ENCODE data around the gene CARNS1. TPM values are rescaled to one million over a fixed set of nuclear protein-coding genes. Genes with fewer than 3 reads are reported as not detected.
A peak's percentile ranks its signal among the peaks of the same experiment; 100 is the strongest.

The CARNS1 gene
- polyA plus RNA-seq, 1 of the 3 experiments (the other 2 are of a cell fraction): 0.23 TPM

GRCh38 chr11:67381244-67381972, 34.1 kb upstream of the CARNS1 start:
- Histone ChIP-seq H4K20me1 (ENCODE audit: insufficient read depth) (no peaks in the 10 kb centered on the region), H3K9ac (no peak overlapping the region), H3F3A (replicated peaks; ENCODE audit: insufficient read depth) (peaks cover 22% of the 10 kb centered on the region), H3K9me2 (no peaks in the 10 kb centered on the region), H3K27me3 (ENCODE audit: insufficient read depth) (no peaks in the 10 kb centered on the region), H3K36me3 (replicated peaks in 1 of 2; ENCODE audit: control insufficient read depth in 1 of 2, insufficient read depth in 2 of 2, low read length in 1 of 2) (no peaks in the 10 kb centered on the region), H3K9me3 (no peaks in the 10 kb centered on the region), H3K27ac (ENCODE audit: low read depth in 2 of 2, low read length in 1 of 2) (no peak overlapping the region), H3K79me2 (ENCODE audit: insufficient read depth) (no peaks in the 10 kb centered on the region), H3K4me1 (ENCODE audit: control insufficient read depth in 1 of 2, insufficient read depth in 2 of 2, low read depth in 1 of 2, low read length in 1 of 2) (peaks cover 20 to 33% of the 10 kb centered on the region in 2 experiments; a peak in 3 of 4 replicates), H3K4me2 (no peak overlapping the region; the same call in 1 of the 2 replicates), H3K4me3 (ENCODE audit: low read depth in 2 of 2, low read length in 1 of 2) (no peak overlapping the region), H2AFZ (ENCODE audit: low read depth) (no peak overlapping the region)
- WGBS (ENCODE audit: low lambda C conversion rate): 98% methylated on average over 11 of the region's 13 CpGs
- no peak for DNase-seq
- CTCF ChIA-PET: interaction anchor here (0.8 to 19.7 kb wide), 23 partner anchors 8 to 328 kb away, joined by 3 to 955 read pairs (median 8); partner anchors contain the start of genes CLCF1, POLD4, RAD9A and TMEM134
- POLR2A ChIA-PET: interaction anchor here (1.1 to 2.8 kb wide), 3 partner anchors 11 to 30 kb away, joined by 4 to 9 read pairs (median 5); partner anchors contain the start of genes POLD4 and RAD9A
- TF ChIP-seq NRF1 (IDR thresholded peaks at IDR 0.05; ENCODE audit: low read depth, low read length) (no peak), SIN3A (IDR thresholded peaks at IDR 0.05; ENCODE audit: borderline replicate concordance, low read depth, low read length) (no peak), JUND (IDR thresholded peaks at IDR 0.05) (no peak), NFIC (IDR thresholded peaks at IDR 0.05; ENCODE audit: borderline replicate concordance) (no peak)

- Histone ChIP-seq H3K4me2 (no peak overlapping the region), H3K9ac (no peak overlapping the region), H4K20me1 (ENCODE audit: insufficient read depth) (no peaks in the 10 kb centered on the region), H3K27ac (ENCODE audit: low read depth in 2 of 2, low read length in 1 of 2) (no peak overlapping the region), H2AFZ (ENCODE audit: low read depth) (no peak overlapping the region), H3F3A (replicated peaks; ENCODE audit: insufficient read depth) (peaks cover 17% of the 10 kb centered on the region), H3K4me3 (ENCODE audit: low read depth in 2 of 2, low read length in 1 of 2) (no peak overlapping the region; a peak in 1 of 4 replicates), H3K9me3 (no peaks in the 10 kb centered on the region), H3K9me2 (no peaks in the 10 kb centered on the region), H3K79me2 (ENCODE audit: insufficient read depth) (no peaks in the 10 kb centered on the region), H3K4me1 (ENCODE audit: control insufficient read depth in 1 of 2, insufficient read depth in 2 of 2, low read depth in 1 of 2, low read length in 1 of 2) (peaks cover 20 to 29% of the 10 kb centered on the region in 2 experiments; a peak in 3 of 4 replicates), H3K36me3 (replicated peaks in 1 of 2; ENCODE audit: control insufficient read depth in 1 of 2, insufficient read depth in 2 of 2, low read length in 1 of 2) (no peaks in the 10 kb centered on the region), H3K27me3 (ENCODE audit: insufficient read depth) (no peaks in the 10 kb centered on the region)
- CTCF ChIA-PET: interaction anchor here (0.6 to 19.7 kb wide), 63 partner anchors 9 to 430 kb away, joined by 3 to 955 read pairs (median 4); partner anchors contain the start of genes CLCF1, GPR152, GRK2 and PITPNM1
- 39% methylated on average over 16 of the region's 16 CpGs for WGBS (ENCODE audit: low lambda C conversion rate)
- POLR2A ChIA-PET: interaction anchor here (0.6 to 2.8 kb wide), 4 partner anchors 10 to 31 kb away, joined by 4 to 9 read pairs (median 5); partner anchors contain the start of genes POLD4 and RAD9A
- DNase-seq: peak; percentile 86
- TF ChIP-seq TAF1 (IDR thresholded peaks at IDR 0.05; ENCODE audit: borderline replicate concordance, low read depth, low read length) (no peak), SMC3 (IDR thresholded peaks at IDR 0.05; ENCODE audit: low read depth, low read length) (peak; percentile 94), POLR2AphosphoS5 (IDR thresholded peaks at IDR 0.05; ENCODE audit: low read depth, low read length) (no peak), CTCF (IDR thresholded peaks at IDR 0.05) (peak; percentile 94), RAD21 (IDR thresholded peaks at IDR 0.05; ENCODE audit: low read length) (peak; percentile 99), RFX5 (IDR thresholded peaks at IDR 0.05; ENCODE audit: low read length) (no peak), NRF1 (IDR thresholded peaks at IDR 0.05; ENCODE audit: low read depth, low read length) (no peak), CHD2 (IDR thresholded peaks at IDR 0.05; ENCODE audit: low read length, partially characterized antibody) (peak; percentile 20)
Observed at GRCh38 chr11:67382276-67383136, 33.0 kb upstream of the CARNS1 start.
